BE2C (cell line): ENCODE measurements around the gene NOTCH4.

Experiments
- DNase-seq: peaks from one replicate; pipeline ENCODE4 v3.0.0-alpha.2; 2020
- H3K27me3 ChIP-seq: fragments of 250-450 bp; sonication (Bioruptor Pico); 2 replicates; pipeline ENCODE4 v1.5.1; 2020; ENCODE audit warnings: mild to moderate bottlenecking
- H3K36me3 ChIP-seq: fragments of 250-450 bp; sonication (Bioruptor Pico); 2 replicates; pipeline ENCODE4 v1.5.1; 2020; ENCODE audit warnings: mild to moderate bottlenecking
- H3K4me1 ChIP-seq: fragments of 250-450 bp; sonication (Bioruptor Pico); 2 replicates; pipeline ENCODE4 v1.5.1; 2020
- H3K4me3 ChIP-seq: 2 replicates; pipeline ENCODE4 v1.5.1; 2011; ENCODE audit warnings: low read depth, low read length
- H3K9me3 ChIP-seq: fragments of 250-450 bp; sonication (Bioruptor Pico); 2 replicates; pipeline ENCODE4 v1.5.1; 2020
- CTCF ChIP-seq: IDR thresholded peaks from 2 replicates; pipeline ENCODE4 v1.5.1; 2012; ENCODE audit warnings: mild to moderate bottlenecking, low read depth, low read length

Gene NOTCH4

DNA sequence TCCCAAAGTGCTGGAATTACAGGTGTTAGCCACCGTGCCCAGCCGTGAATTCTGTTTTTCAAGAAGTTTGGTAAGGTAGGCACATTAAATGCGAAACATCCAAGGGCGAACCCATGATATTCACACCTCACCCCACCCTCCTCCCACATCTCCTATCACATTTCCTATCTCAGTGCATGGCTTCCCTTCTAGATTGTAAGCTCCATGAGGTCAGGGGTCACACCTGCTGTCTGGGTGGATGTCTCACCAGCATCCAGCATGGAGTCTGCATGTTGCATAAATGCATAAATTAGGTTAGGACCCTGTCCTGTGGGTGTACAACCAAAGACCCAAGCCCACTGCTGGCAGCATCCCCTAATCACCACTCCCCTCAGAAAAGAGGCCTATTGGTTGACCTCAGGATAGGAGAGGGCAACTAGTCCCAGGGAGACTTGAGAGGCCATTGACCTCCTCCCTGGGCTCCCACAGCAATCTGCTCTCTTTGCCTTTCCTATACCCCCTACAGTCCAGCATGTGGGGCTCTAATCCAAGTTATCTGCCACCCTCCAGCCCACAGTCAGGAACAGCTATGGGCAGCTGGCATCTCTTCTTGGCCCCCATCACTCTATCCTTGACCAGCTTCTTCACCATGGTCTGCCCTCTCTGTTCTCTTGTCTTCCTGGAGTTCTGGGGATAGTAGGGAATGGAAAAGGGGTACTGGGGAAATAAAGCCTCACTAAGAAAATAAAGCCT is 76.3 kb downstream of the NOTCH4 start:
- no peak for TF ChIP-seq CTCF
- H3K4me3 ChIP-seq = no peak overlapping the region
- H3K36me3 ChIP-seq = no peaks in the 10 kb centered on the region
- no peaks in the 10 kb centered on the region for H3K9me3 ChIP-seq
- H3K4me1 ChIP-seq = peaks cover 4% of the 10 kb centered on the region
- H3K27me3 ChIP-seq = no peaks in the 10 kb centered on the region
- no peak for DNase-seq

DNA sequence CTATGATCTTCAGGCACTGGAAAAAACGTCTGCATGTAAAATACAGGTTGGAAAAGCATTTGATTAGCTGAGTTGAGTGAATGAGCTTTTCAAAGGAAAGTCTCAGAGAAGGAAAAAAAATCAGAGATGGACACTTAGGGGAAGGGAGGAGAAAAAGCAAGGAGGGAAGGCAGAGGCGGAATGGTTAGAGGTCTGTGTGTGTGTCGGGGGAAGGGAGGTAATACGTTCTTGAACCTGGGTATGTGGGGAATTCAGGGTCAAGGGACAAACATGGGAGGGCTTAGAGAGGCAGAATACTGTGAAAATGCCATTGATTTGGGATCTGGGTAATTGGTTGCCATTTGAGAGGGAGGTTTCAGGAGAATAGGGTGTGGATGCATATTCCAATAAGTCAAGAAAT is 77.2 kb downstream of the NOTCH4 start:
- no peaks in the 10 kb centered on the region for H3K27me3 ChIP-seq
- no peaks in the 10 kb centered on the region for H3K4me1 ChIP-seq
- no peak overlapping the region for H3K4me3 ChIP-seq
- no peaks in the 10 kb centered on the region for H3K9me3 ChIP-seq
- DNase-seq = no peak
- H3K36me3 ChIP-seq = no peaks in the 10 kb centered on the region
- TF ChIP-seq CTCF = no peak

DNA sequence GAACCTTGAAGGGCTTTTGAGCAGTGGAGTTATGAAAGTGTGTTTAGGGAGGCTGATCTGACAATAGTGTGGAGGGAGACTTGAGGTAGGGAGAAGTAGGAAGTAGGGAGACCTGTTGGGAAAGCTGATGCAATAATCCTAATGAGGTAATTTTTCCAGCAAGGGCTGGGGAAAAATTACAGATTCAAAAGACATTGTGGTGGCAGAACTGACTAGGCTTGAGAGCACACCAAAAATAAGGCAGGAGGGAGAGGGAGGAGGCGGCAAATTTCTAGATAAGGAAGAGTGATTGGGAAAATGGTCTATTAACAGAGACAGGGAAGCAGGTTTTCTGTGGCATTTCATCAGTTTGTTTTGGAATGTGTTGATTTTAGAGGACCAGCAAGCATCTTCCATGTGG is 77.6 kb downstream of the NOTCH4 start:
- no peak for DNase-seq
- TF ChIP-seq CTCF = no peak
- Histone ChIP-seq H3K27me3 (no peaks in the 10 kb centered on the region), H3K9me3 (no peaks in the 10 kb centered on the region), H3K4me1 (no peaks in the 10 kb centered on the region), H3K4me3 (no peak overlapping the region), H3K36me3 (no peaks in the 10 kb centered on the region)
